Prostate gland (tissue), 2 donors: ENCODE data around the gene CYP4Z1.

ENCODE experiments used
- CTCF ChIP-seq, 4 experiments: fragments of 200-600 bp in 2 of 4; fragments of 450-650 bp in 2 of 4; sonication (generic) in 2 of 4; IDR thresholded peaks; 1 replicate in 3 of 4; 2 replicates in 1 of 4; pipeline ENCODE4 v1.5.1; 2016 to 2019; ENCODE audit warnings: antibody characterized with exemption in 4 of 4, mild to moderate bottlenecking in 2 of 4, moderate library complexity in 2 of 4
- POLR2A ChIP-seq: fragments of 450-650 bp; IDR thresholded peaks from one replicate; pipeline ENCODE4 v1.6.1; 2016; ENCODE audit warnings: antibody characterized with exemption, mild to moderate bottlenecking
- POLR2AphosphoS5 ChIP-seq: sonication (generic); formaldehyde crosslinking; IDR thresholded peaks from one replicate; pipeline ENCODE4 v1.6.1; 2017; ENCODE audit warnings: antibody characterized with exemption

DNA sequence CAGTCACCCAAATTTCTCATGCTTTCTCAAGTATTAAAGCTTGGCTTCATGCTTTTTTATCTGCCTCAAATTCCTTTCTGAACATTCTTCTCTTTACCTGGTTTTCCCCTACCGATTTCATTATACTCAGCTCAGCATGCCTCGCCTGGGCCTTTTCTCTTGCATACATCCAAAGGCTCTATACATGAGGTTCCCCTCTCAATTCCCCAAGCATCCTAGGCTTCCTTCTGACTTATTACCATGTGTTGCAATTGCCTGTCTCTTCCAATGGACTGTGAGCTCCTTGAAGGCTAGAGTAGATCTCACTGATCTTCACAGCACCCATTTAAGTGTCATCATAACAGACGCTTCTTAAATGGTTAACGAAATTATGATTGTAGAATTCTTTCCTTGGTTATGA lies 46.1 kb downstream of the CYP4Z1 start:
- TF ChIP-seq CTCF (IDR thresholded peaks at IDR 0.05) (no peak), POLR2AphosphoS5 (no peak), POLR2A (no peak)
